ENCODE results near the gene ARL4C. TPM values are rescaled to one million over a fixed set of nuclear protein-coding genes. Genes with fewer than 3 reads are reported as not detected.

The ARL4C gene
- total and polyA plus RNA-seq, 2 of the 8 experiments (the other 6 are each of a cell fraction or from before 2014, with no cell fraction given), result 7.0 to 16.9 TPM

- TF ChIP-seq ATF2 (IDR thresholded peaks at IDR 0.05; ENCODE audit: low read length) (no peak), POU5F1 (IDR thresholded peaks at IDR 0.05; ENCODE audit: low read depth, low read length) (no peak), CTBP2 (IDR thresholded peaks at IDR 0.05; ENCODE audit: borderline replicate concordance, insufficient read depth, insufficient read length, low read length) (no peak), GABPA (IDR thresholded peaks at IDR 0.05; ENCODE audit: borderline replicate concordance, insufficient read depth, low read length) (0 out of 2 replicates have a peak, but pooled peaks have one; percentile 6), RFX5 (IDR thresholded peaks at IDR 0.05; ENCODE audit: borderline replicate concordance, low read depth, low read length) (no peak)
Measured at GRCh38 chr2:234495251-234496054, 1.4 kb downstream of the ARL4C start (continued).
